HG02852 (cell line): Measurements from ENCODE around the gene RAC3.
A peak's percentile ranks its signal among the peaks of the same experiment; 100 is the strongest.
"Not testable (repeated sequence)": the region's sequence is repeated elsewhere in the genome, so short reads cannot be mapped to it uniquely, and the experiment has no call there.

ENCODE experiments used
- ATAC-seq: cut with Tn5 transposase; IDR thresholded peaks from one replicate; pipeline ENCODE4 v1.9.1; 2021; ENCODE audit warnings: mild to moderate bottlenecking, moderate library complexity; ENCODE audit not compliant: unreplicated experiment

Gene RAC3

GRCh38 chr17:82037889-82038195, 6.4 kb downstream of the RAC3 start:
- ATAC-seq: no peak

GRCh38 chr17:82038796-82039409, 7.4 kb downstream of the RAC3 start:
- ATAC-seq: not testable (repeated sequence)

- no peak for ATAC-seq
These were observed 8.3 kb downstream of the RAC3 start for GRCh38 chr17:82039695-82040299.

DNA sequence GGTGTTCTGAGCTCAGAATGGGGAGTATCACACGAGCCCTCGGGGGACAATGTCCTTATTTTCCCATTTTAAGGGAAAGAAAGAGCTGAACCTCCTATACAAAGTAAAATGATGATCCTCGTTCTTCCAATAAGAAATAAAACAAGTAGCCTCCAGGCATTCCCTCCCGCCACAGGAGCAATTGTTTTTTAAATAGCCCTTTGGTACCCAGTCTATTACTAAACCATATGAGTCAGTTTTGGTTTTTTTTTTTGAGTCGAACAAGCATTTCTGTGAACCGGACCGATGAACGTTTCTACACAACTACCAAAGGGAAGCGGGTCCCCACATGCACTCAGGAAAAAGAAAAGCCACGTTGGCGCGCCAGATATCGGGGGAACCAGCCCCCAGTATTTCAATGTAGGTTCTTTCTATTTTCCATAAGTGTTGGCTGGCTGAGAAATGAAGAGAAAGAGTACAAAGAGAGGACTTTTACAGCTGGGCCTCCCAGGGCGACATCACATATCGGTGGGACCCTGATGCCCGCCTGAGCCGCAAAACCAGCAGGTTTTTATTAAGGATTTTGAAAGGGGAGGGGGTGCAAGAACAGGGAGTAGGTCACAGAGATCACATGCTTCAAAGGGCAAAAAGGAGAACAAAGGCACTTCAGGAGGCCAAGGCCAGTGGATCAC, 9.8 kb downstream of the RAC3 start:
- no peak for ATAC-seq

- ATAC-seq: no peak
These were observed 11.2 kb downstream of the RAC3 start for GRCh38 chr17:82042649-82043048.

DNA sequence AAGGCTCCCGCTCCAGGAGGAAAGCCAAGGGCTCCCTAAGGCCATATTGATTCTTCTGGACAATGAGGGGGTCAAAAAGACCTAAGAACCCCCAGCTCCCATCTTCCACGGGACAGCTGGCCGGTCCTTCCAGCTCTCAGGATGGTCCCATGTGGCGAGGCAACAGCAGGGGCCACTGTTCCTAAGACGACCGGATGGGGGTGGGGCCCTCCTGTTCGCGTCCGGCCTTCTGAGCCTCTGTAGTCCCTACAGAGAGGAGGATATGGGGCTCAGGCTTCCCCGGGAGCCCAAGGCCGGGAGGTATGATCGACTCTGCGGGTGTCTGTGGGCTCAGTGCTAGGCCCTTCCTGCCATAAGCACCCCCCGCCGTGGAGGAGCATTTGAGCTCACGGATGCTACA, 12.0 kb downstream of the RAC3 start:
- ATAC-seq: no peak

GRCh38 chr17:82045936-82046484, 14.5 kb downstream of the RAC3 start:
- no peak for ATAC-seq

GRCh38 chr17:82046903-82047302, 15.4 kb downstream of the RAC3 start:
- no peak for ATAC-seq

DNA sequence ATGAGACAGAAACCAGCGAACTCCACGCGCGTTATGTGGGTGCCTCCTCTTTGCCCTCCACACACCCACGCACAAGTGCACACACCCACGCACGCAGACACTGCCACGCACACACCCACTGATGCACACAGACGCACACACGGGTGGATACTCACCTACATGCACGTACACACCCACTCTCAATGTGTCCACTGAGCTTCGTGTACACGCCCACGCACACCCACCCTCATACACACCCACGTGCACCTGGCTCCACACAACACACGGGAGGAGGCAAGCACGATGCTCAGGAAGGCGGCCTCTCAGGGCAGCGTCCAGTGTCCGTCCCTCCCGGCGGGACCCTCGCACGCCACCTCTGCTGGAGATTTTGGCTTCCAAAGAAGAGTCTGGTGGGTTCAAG, 15.9 kb downstream of the RAC3 start:
- no peak for ATAC-seq

DNA sequence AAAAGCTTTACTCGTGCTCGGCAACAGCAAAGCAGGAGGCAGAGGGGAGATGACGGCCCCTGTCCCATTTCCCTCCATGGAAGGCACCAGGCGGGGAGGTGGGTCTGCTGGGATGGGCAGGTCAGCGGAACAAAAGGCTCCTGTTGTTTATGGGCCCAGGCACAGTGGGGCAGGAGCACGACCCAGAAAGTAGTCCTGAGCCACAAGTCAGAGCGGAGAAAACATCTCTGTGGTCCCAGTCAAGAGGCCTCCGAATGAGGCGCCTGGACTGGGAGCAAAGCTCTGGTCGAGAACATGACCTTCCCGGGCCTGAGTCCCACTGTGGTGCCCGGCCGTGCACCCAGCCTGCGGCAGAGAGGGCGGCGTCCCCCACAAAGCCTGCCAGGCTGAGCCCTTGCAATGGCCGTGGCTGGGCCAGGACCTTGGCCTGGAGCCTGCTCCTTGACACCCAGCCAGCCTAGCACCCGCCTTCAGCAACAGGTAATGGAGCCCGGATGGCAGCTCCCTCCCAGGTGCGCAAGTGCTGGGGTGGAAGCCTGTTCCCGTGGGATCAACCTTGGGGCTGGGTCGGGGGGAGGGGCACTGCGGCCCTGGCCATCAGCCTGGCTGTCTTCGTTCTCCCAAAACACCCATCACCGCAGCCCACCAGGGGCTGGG, 16.6 kb downstream of the RAC3 start:
- ATAC-seq: no peak

GRCh38 chr17:82048571-82048971, 17.1 kb downstream of the RAC3 start:
- ATAC-seq: no peak

GRCh38 chr17:82049106-82049505, 17.6 kb downstream of the RAC3 start:
- ATAC-seq: no peak

DNA sequence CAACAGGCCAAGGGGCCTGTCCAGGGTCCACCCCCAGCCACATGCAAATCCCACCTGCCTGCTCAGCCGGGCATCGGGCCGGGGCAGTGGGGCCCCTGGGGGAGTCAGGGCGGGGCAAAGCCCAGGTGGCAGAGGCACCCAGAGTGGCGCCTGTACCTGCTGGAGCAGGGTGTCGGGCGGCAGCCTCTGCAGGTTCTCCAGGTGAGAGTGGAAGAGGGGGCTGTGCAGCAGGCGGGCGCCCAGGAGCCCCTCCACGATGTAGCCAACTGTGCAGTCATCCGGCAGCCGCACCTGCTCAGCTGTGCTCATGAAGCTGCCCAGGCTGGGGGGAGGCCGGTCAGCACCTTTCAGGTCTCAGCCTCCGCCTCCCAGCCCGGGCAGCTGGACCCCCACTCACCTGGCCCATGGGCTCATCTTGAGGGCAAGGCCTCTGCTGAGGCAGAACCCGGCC, 18.1 kb downstream of the RAC3 start:
- no peak for ATAC-seq

- ATAC-seq: no peak
These were observed 18.8 kb downstream of the RAC3 start for GRCh38 chr17:82050152-82050760.

- ATAC-seq: no peak
These were observed 19.5 kb downstream of the RAC3 start for GRCh38 chr17:82050761-82051641.

DNA sequence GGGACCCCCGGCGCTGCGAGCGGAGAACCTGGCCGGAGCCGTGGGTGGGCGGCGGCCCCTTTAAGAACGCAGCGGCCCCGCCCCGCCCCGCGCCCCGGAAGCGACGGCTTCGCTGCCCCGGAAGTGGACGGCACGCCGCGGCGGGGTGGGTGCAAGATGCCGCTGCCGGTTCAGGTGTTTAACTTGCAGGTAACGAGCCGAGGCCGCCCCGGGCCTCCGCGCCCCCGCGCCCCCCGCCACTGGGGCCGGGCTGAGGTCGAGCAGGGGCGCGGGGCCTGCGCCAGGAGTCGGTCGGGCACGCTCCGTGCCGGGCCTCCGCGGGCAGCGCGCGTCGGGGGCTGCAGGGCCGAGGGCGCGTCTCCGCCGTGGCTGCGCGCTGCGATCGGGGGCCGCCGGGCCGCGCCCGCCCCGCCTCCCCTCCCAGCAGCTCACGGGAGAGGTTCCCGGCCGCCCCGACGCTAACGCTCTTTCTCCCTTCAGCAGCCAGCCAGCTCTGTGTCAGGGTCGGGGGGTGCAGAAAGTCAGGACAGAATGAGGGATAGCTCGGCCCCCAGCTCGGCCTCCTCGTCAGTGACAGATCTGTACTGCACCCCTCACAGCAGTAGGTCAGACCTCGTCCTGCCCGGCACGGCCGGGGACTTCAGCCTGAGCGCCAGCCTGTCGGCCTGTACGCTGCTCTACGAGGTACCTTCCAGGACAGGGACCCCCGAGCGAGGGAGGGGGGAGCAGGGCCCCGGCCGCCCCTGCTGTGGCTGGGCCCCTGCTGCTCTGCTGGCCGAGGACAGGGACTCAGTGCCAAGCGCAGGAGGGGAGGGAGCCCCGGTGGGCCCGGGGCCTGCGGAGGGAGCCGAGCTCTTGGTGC, 20.5 kb downstream of the RAC3 start, which contains the start of the genes GPS1 and RFNG:
TSS of gene GPS1 (plus strand) at position 123 of the 862 bp plus-strand sequence. CDS start at position 157, 34 bp downstream.
TSS of gene RFNG (minus strand) at position 36 of the 862 bp plus-strand sequence. CDS start 45 bp downstream, outside the sequence.
- peak; percentile 58 for ATAC-seq

GRCh38 chr17:82052638-82053059, 21.2 kb downstream of the RAC3 start:
- no peak for ATAC-seq

DNA sequence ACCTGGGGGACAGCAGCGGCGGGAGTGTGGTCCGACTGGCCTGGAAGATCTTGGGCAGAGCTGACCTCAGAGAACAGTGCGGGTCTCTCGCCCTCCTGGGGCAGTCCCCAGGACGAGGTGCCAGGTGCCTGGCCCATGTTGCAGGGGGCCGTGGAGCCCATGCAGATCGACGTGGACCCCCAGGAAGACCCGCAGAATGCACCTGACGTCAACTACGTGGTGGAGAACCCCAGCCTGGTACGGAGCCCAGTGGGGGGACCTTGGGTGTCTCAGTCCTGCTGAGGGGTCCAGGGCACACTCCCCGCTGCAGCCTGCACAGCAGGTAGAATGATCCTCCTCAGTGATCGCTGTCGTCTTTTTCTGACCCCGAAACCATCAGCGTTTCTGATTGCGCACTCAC, 21.7 kb downstream of the RAC3 start:
- ATAC-seq: no peak
